WTC11 (cell line): ENCODE results near the gene YPEL4. TPM values are rescaled to one million over a fixed set of nuclear protein-coding genes. Genes with fewer than 3 reads are reported as not detected.

Experiments
- ATAC-seq: fragments of 200-7000 bp; cut with Tn5 transposase; 2 replicates; pipeline ENCODE4 v1.10.0; 2021; ENCODE audit warnings: mild to moderate bottlenecking, moderate library complexity
- CTCF ChIA-PET: fragments of 300-600 bp; sonication (Branson Sonifier 250); formaldehyde crosslinking; loops from one replicate; lab custom pipeline; 2021; ENCODE audit warnings: antibody characterized with exemption; lab: Charles Lee
- POLR2A ChIA-PET: fragments of 350-600 bp; sonication (Branson Sonifier 250); formaldehyde crosslinking; loops from one replicate; lab custom pipeline; 2021; ENCODE audit warnings: antibody characterized with exemption; lab: Charles Lee
- DNase-seq: peaks from one replicate; pipeline ENCODE4 v3.0.0; 2021; ENCODE audit warnings: low spot score
- H3K27ac Mint-ChIP-seq: 2 replicates; pipeline ENCODE4 v1.8.0; 2021; ENCODE audit warnings: mixed read lengths
- H3K27me3 Mint-ChIP-seq: 2 replicates; pipeline ENCODE4 v1.8.0; 2021; ENCODE audit warnings: low read depth, mild to moderate bottlenecking, moderate library complexity, mixed read lengths
- H3K36me3 Mint-ChIP-seq: 2 replicates; pipeline ENCODE4 v1.8.0; 2021; ENCODE audit warnings: mixed read lengths
- H3K4me1 Mint-ChIP-seq: 2 replicates; pipeline ENCODE4 v1.8.0; 2022; ENCODE audit warnings: mixed read lengths
- H3K4me3 Mint-ChIP-seq: 2 replicates; pipeline ENCODE4 v1.8.0; 2021; ENCODE audit warnings: mild to moderate bottlenecking, moderate library complexity, mixed read lengths
- H3K9me3 Mint-ChIP-seq: 2 replicates; pipeline ENCODE4 v1.8.0; 2021; ENCODE audit warnings: mixed read lengths
- AR ChIP-seq: fragments of 250-450 bp; sonication (Bioruptor Pico); IDR thresholded peaks from 2 replicates; pipeline ENCODE4 v1.9.0; 2021; ENCODE audit warnings: mild to moderate bottlenecking
- ARID4B ChIP-seq: sonication (generic); formaldehyde crosslinking; IDR thresholded peaks from 2 replicates; pipeline ENCODE4 v1.8.0; 2023; ENCODE audit warnings: missing genetic modification reagents, mild to moderate bottlenecking, borderline replicate concordance
- ATF1 ChIP-seq: sonication (generic); formaldehyde crosslinking; IDR thresholded peaks from 2 replicates; pipeline ENCODE4 v1.8.1; 2023; ENCODE audit warnings: mild to moderate bottlenecking, moderate library complexity, missing genetic modification reagents
- EMX1 ChIP-seq: fragments of 250-450 bp; sonication (Bioruptor Pico); IDR thresholded peaks from 2 replicates; pipeline ENCODE4 v1.8.0; 2021; ENCODE audit warnings: mild to moderate bottlenecking
- ERG ChIP-seq: fragments of 250-450 bp; sonication (Bioruptor Pico); IDR thresholded peaks from 2 replicates; pipeline ENCODE4 v1.8.0; 2021; ENCODE audit warnings: mild to moderate bottlenecking
- ESRRA ChIP-seq: sonication (generic); formaldehyde crosslinking; IDR thresholded peaks from 2 replicates; pipeline ENCODE4 v1.8.1; 2022; ENCODE audit warnings: mild to moderate bottlenecking, missing genetic modification reagents, borderline replicate concordance
- IRF1 ChIP-seq: sonication (generic); formaldehyde crosslinking; IDR thresholded peaks from 2 replicates; pipeline ENCODE4 v1.8.0; 2023; ENCODE audit warnings: missing genetic modification reagents
- MAX ChIP-seq: sonication (generic); formaldehyde crosslinking; IDR thresholded peaks from 2 replicates; pipeline ENCODE4 v1.8.0; 2022; ENCODE audit warnings: mild to moderate bottlenecking, missing genetic modification reagents
- NR3C1 ChIP-seq: sonication (generic); formaldehyde crosslinking; conservative IDR thresholded peaks from 2 replicates; pipeline ENCODE4 v1.8.1; 2023; ENCODE audit warnings: low read depth, mild to moderate bottlenecking, missing genetic modification reagents
- PRRX2 ChIP-seq: fragments of 250-450 bp; sonication (Bioruptor Pico); IDR thresholded peaks from 2 replicates; pipeline ENCODE4 v1.8.0; 2021; ENCODE audit warnings: mild to moderate bottlenecking
- TP53 ChIP-seq: sonication (generic); formaldehyde crosslinking; IDR thresholded peaks from 2 replicates; pipeline ENCODE4 v1.8.1; 2023; ENCODE audit warnings: mild to moderate bottlenecking, missing genetic modification reagents
- ZBTB21 ChIP-seq: sonication (generic); formaldehyde crosslinking; IDR thresholded peaks from 2 replicates; pipeline ENCODE4 v1.8.1; 2023; ENCODE audit warnings: mild to moderate bottlenecking, missing genetic modification reagents, borderline replicate concordance
- ZNF416 ChIP-seq: fragments of 250-450 bp; sonication (Bioruptor Pico); IDR thresholded peaks from 2 replicates; pipeline ENCODE4 v1.9.0; 2021; ENCODE audit warnings: mild to moderate bottlenecking, inconsistent platforms
- ZNF671 ChIP-seq: fragments of 250-450 bp; sonication (Bioruptor Pico); IDR thresholded peaks from 2 replicates; pipeline ENCODE4 v1.8.0; 2021; ENCODE audit warnings: mild to moderate bottlenecking
- total RNA-seq: library from RNA; stranded (reverse); gene quantifications from 3 replicates; pipeline ENCODE4 v1.2.3, GENCODE V29; 2021
- TF ChIP-seq, protein P1 (sequence below): fragments of 250-450 bp; sonication (Bioruptor Pico); IDR thresholded peaks from 2 replicates; pipeline ENCODE4 v1.9.0; 2021; ENCODE audit warnings: mild to moderate bottlenecking
- TF ChIP-seq, protein P2 (sequence below): sonication (generic); formaldehyde crosslinking; IDR thresholded peaks from 2 replicates; pipeline ENCODE4 v1.8.1; 2023; ENCODE audit warnings: mild to moderate bottlenecking, missing genetic modification reagents
- TF ChIP-seq, protein P3 (sequence below): fragments of 250-450 bp; sonication (Bioruptor Pico); IDR thresholded peaks from 2 replicates; pipeline ENCODE4 v2.1.2; 2022; ENCODE audit warnings: mild to moderate bottlenecking, moderate library complexity

Gene YPEL4
- total RNA-seq, 1 experiment from 2014 or later, result 0.15 TPM

- 0 out of 2 replicates have a peak overlapping the region, but pooled peaks have one; percentile 18 for H3K27ac Mint-ChIP-seq
- ATAC-seq, result no peak; the same call in 1 of the 2 replicates
- CTCF ChIA-PET, result interaction anchor here (0.8 to 2.8 kb wide), 4 partner anchors 9 to 155 kb away, joined by 3 to 17 read pairs (median 4); partner anchors contain the start of gene UBE2L6
- peaks cover 81% of the 10 kb centered on the region for H3K4me1 Mint-ChIP-seq
- POLR2A ChIA-PET, result interaction anchor here (0.6 to 4.2 kb wide), 8 partner anchors 9 to 92 kb away, joined by 3 to 47 read pairs (median 3); partner anchors contain the start of genes SELENOH and UBE2L6
- H3K4me3 Mint-ChIP-seq, result peak overlapping the region; percentile 80
- peaks cover 52% of the 10 kb centered on the region for H3K27me3 Mint-ChIP-seq
- no peaks in the 10 kb centered on the region for H3K36me3 Mint-ChIP-seq
- DNase-seq, result peak; percentile 40
- H3K9me3 Mint-ChIP-seq, result no peaks in the 10 kb centered on the region
- TF ChIP-seq ESRRA (CRISPR knock-in tag), result 0 out of 2 replicates have a peak, but pooled peaks have one; percentile 32
- TF ChIP-seq AR (CRISPR knock-in tag), result peak; percentile 98
- TF ChIP-seq, protein P1, sequence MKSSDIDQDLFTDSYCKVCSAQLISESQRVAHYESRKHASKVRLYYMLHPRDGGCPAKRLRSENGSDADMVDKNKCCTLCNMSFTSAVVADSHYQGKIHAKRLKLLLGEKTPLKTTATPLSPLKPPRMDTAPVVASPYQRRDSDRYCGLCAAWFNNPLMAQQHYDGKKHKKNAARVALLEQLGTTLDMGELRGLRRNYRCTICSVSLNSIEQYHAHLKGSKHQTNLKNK, result peak; percentile 97
- TF ChIP-seq, protein P2, sequence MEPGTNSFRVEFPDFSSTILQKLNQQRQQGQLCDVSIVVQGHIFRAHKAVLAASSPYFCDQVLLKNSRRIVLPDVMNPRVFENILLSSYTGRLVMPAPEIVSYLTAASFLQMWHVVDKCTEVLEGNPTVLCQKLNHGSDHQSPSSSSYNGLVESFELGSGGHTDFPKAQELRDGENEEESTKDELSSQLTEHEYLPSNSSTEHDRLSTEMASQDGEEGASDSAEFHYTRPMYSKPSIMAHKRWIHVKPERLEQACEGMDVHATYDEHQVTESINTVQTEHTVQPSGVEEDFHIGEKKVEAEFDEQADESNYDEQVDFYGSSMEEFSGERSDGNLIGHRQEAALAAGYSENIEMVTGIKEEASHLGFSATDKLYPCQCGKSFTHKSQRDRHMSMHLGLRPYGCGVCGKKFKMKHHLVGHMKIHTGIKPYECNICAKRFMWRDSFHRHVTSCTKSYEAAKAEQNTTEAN (CRISPR knock-in tag), result no peak
- TF ChIP-seq NR3C1 (CRISPR knock-in tag), result no peak
- 0 out of 2 replicates have a peak, but pooled peaks have one; percentile 49 for TF ChIP-seq ARID4B (CRISPR knock-in tag)
- TF ChIP-seq MAX (CRISPR knock-in tag), result no peak
- TF ChIP-seq PRRX2 (CRISPR knock-in tag), result peak; percentile 97
- 0 out of 2 replicates have a peak, but pooled peaks have one; percentile 27 for TF ChIP-seq ATF1 (CRISPR knock-in tag)
- TF ChIP-seq EMX1, result peak; percentile 24; the same call in 1 of the 2 replicates
- peak; percentile 97 for TF ChIP-seq ZNF416 (CRISPR knock-in tag)
- TF ChIP-seq ZBTB21 (CRISPR knock-in tag), result 0 out of 2 replicates have a peak, but pooled peaks have one; percentile 28
- peak; percentile 96 for TF ChIP-seq ERG (CRISPR knock-in tag)
- no peak for TF ChIP-seq IRF1 (CRISPR knock-in tag)
- TF ChIP-seq, protein P3, sequence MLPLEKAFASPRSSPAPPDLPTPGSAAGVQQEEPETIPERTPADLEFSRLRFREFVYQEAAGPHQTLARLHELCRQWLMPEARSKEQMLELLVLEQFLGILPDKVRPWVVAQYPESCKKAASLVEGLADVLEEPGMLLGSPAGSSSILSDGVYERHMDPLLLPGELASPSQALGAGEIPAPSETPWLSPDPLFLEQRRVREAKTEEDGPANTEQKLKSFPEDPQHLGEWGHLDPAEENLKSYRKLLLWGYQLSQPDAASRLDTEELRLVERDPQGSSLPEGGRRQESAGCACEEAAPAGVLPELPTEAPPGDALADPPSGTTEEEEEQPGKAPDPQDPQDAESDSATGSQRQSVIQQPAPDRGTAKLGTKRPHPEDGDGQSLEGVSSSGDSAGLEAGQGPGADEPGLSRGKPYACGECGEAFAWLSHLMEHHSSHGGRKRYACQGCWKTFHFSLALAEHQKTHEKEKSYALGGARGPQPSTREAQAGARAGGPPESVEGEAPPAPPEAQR (CRISPR knock-in tag), result no peak
- peak; percentile 93 for TF ChIP-seq ZNF671 (CRISPR knock-in tag)
- no peak for TF ChIP-seq TP53 (CRISPR knock-in tag)
Observed at GRCh38 chr11:57648801-57649735, 644 bp downstream of the YPEL4 start.
